ENCODE data around the gene LRP1-AS.

Gene LRP1-AS

Small RNA genes within 50 kb of the gene (small RNA-seq; reads per million reads assigned to genes)
- 2.8 reads per million for gene MIR1228 (ENCODE audit: insufficient read depth)

Data from neuronal stem cell (in vitro differentiated cells).